C4-2B (cell line): ENCODE measurements around the gene GLA.

ENCODE experiments used
- CTCF ChIP-seq: fragments of 450-650 bp; conservative IDR thresholded peaks from 2 replicates; pipeline ENCODE4 v1.5.1; 2017; ENCODE audit warnings: mild to moderate bottlenecking
- ZFX ChIP-seq: fragments of 450-650 bp; IDR thresholded peaks from 2 replicates; pipeline ENCODE4 v1.6.1; 2017

- TF ChIP-seq CTCF (no peak), ZFX (no peak)
These were observed 45.6 kb downstream of the GLA start for GRCh38 chrX:101362116-101362515.
